HG03354 (cell line): Measurements from ENCODE around the gene IMPG1.

Experiments
- ATAC-seq: cut with Tn5 transposase; IDR thresholded peaks from one replicate; pipeline ENCODE4 v1.9.1; 2021; ENCODE audit warnings: mild to moderate bottlenecking; ENCODE audit not compliant: unreplicated experiment, poor library complexity, severe bottlenecking

Gene IMPG1, protein sequence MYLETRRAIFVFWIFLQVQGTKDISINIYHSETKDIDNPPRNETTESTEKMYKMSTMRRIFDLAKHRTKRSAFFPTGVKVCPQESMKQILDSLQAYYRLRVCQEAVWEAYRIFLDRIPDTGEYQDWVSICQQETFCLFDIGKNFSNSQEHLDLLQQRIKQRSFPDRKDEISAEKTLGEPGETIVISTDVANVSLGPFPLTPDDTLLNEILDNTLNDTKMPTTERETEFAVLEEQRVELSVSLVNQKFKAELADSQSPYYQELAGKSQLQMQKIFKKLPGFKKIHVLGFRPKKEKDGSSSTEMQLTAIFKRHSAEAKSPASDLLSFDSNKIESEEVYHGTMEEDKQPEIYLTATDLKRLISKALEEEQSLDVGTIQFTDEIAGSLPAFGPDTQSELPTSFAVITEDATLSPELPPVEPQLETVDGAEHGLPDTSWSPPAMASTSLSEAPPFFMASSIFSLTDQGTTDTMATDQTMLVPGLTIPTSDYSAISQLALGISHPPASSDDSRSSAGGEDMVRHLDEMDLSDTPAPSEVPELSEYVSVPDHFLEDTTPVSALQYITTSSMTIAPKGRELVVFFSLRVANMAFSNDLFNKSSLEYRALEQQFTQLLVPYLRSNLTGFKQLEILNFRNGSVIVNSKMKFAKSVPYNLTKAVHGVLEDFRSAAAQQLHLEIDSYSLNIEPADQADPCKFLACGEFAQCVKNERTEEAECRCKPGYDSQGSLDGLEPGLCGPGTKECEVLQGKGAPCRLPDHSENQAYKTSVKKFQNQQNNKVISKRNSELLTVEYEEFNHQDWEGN

GRCh38 chr6:76072562-76072961 is at the start of gene IMPG1:
Gene IMPG1 (minus strand): TSS chr6:76072662. CDS start chr6:76072488, 174 bp downstream.
- no peak for ATAC-seq

DNA sequence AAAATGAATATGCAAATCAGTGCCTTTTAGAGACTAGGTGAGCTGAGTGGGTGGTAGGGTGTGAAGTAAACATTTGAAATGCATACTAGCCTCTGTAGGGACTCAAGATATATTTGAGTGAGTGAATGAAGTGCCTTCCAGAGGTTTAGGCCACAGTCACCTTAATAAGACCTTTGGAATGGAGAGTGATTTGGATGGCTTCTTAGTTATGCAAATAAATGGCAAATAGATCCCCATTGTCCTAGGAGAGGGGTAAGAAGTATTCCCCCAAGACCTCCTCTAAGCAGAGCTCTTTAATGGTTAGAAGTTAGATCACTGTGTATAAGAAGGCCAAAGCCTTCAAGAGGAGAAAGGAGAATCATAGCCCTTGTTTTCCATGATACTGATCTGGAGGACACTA is 47.8 kb upstream of the IMPG1 start:
- no peak for ATAC-seq

GRCh38 chr6:76073281-76073680 is 819 bp upstream of the IMPG1 start:
- no peak for ATAC-seq

DNA sequence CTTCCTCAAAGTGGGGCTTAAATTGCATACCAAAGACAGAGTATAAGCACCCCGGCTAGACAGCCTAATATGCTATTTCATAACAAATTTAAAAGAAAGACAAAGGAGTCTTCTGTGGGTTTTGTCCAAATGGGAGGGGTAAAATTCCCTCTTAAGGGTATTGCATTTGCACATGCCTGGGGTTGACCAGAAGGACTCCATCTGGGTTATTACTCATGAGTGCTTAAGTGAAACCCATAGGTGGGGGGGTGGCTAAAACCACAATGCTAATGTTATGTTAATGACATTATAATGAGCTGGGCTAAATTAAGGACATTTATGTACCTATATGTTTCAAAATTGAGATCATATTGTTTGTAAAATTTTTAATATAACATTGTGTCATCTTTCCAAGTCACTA is 15.0 kb downstream of the IMPG1 start:
- ATAC-seq, result no peak

DNA sequence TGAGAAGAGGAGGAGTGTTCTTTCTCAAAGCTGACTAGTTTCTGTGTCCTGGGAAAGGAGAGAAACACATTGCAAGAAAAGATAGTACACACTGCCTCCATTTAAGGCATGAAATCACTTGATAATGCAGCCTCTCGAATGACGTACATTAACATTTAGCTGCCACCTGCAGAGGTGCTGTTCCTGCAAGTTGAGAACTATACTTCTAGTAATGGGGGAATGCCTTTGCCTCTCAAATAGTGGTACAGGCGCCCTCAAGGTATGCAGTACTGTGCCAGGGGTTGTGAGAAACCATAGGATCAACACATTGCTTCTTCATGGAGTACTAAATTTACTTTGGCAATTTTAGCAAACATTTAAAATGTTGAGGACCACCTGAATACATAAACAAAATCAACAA is 20.1 kb downstream of the IMPG1 start:
- no peak for ATAC-seq

- ATAC-seq, result no peak
Measured at GRCh38 chr6:76043690-76044089, 28.8 kb downstream of the IMPG1 start.

DNA sequence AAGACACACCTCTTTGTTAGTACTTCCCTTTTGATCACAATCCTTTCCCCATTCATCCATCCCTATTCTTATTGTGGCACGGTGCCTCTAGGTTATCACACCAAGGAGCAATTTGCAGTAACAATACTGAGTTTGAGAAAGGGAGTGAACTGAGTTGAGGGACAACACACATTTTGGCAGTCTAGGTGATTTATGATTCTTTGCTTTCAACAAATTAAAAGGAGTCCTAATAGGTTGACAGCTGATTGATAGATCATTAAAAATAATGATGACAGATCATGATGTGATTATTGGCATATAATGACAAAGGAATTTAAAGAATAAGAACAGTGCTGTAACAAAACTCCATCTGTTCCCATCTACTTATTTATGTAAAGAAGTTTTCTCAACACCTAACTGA is 36.7 kb downstream of the IMPG1 start:
- ATAC-seq, result no peak

DNA sequence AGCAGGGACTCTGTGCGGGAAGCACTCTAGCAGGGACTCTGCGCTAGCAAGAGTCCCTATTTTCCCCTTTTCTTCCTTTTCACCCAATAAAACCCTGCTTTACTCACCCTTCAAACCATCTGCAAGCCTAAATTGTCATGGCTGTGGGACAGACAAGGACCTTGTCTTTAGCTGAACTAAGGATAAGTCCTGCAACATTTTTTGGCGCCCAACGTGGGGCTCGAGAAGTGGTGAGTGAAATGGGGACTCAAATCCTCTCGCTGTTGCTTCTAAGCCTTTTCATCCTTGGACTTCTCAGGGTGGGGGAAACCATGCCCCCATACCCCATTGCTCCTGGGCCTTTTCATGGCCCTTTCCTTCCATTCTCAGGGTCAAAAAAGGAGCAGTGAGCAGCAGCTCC is 46.4 kb downstream of the IMPG1 start:
- ATAC-seq, result no peak

DNA sequence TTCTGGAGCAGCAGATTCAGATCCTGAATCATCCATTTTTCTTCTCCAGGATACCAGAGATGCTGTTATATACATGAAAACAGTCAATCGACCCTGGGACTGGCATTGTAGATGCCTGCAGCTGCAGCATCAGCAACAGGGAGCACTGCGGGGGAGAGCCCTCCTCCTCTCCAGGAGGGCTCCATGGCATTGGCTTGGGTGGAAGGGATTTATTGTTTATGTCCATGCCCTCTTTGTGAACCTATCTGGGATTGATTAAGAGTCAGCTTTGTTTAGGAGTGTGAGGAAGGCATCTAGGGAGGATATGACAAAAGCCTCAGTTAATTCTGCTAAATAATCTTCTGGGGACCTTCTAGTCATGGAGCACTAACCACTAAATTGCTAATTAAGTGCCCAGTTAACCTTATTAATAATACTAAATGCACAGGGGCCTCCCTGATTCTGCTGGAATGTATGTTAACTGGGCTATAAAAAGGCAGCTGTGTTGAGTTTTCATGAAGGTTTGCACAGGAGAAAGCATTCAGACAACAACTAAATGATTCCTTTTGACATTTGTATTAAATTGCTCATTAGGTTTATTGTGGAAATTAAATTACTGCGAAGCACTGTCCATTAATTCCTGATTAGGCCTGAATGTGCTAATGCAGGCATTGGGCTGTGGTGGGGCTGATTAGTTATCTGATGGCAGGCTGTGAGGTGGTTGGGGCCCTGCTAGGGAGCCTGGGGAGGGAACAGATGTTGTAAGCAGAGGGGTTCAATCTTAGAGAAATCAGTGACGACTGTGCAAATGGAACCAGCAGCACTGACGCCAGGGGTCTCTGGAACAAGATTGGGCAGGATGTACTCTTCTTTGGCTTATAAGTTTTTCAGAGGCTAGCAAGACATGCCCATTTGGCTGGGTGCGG is 57.6 kb downstream of the IMPG1 start:
- no peak for ATAC-seq

DNA sequence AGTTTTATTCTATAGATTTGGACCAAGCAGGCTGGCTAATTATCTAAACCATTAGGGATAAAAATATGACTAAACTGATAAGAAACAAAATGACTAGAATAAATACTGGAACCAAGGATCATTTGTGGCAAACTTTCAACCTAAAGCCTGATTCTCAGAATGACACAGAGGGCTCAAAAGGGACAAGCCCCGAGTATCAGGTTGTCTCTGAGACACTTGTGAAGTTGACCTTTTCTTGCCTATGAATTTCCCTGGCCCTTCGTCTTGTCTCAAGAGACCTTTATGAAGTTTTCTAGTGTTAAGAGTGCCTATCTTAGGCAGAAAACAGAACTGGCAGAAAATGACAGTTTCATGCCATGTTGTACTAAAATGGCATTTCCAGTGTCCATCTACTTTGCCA is 68.3 kb downstream of the IMPG1 start:
- peak; percentile 60 for ATAC-seq

GRCh38 chr6:76003686-76004085 is 68.8 kb downstream of the IMPG1 start:
- ATAC-seq, result no peak

DNA sequence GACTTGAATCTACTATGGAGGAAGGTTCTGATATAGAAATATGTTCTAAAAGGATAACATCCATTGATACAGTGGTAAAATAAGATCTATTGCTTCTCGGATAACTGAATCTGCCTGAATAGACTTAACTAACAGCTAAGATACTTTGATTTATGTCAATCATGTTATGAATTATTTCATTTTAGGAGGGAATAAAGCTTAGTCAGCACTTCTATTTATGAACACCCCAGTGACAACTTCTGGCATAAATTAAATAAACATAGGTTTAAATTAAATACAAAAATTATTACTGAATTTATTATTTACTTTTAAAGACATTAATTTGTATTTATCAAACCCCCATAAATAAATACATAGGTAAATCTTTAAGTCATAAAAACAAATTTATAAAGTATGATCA is 69.3 kb downstream of the IMPG1 start:
- ATAC-seq, result no peak

- no peak for ATAC-seq
Measured at GRCh38 chr6:76000629-76001028, 71.8 kb downstream of the IMPG1 start.

DNA sequence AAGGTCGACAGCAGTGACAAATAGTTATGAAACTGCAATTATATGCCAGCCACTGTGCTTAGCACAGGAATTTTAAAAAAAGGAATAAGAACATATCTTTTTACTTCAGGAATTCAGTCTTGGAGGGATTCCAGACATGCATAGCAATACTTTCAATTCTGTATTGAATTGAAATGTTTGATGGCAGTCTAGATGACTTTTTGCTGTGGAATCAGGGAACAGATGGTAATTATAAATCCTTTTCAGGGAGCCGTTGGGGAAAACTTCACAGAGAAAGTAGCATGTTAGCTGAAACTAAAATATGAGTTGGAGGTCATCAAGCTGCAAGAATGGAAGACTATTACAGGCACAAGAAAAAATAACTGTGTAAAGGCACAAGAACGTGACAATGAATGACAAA is 74.8 kb downstream of the IMPG1 start:
- no peak for ATAC-seq

DNA sequence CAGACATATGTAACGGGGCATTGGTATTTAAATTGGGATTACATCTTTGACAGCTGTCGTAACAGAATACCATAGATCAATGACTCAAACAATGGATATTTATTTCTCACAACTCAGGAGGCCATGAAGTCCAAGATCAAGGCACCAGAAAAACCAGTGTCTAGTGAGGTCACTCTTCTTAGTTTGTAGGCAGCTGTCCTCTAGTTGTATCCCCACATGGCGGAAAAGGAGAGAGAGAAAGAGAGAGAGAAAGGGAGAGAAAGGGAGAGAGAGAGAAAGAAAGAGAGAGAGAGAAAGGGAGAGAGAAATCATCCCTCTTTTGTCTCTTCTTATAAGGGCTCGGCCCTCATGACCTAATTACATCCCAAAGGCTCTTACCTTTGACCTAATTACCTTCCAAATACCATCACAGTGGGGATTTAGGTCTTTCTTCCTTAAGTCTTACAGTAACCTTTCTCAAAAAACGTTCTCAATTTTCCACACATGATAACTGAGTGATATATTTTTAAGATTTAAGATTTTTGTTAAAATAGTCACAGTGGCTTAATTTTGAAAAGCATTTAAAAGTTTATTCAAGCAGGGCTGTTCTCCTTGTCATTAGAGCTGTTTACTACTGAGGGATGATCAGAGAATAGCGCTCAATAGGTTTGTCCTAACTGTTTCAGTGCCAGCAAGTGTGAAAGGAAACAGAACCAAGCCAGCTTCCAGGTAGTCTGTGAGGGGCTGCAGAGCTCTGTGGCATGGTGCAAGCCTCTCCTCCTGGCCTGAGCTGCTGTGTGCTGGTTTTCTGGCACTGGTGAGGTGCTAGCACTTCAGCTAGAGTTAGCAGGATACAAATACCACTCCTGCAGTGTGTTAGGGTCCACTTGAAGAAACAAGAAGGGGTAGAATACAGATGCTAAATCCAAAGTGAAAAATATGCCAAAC is 79.0 kb downstream of the IMPG1 start:
- no peak for ATAC-seq

DNA sequence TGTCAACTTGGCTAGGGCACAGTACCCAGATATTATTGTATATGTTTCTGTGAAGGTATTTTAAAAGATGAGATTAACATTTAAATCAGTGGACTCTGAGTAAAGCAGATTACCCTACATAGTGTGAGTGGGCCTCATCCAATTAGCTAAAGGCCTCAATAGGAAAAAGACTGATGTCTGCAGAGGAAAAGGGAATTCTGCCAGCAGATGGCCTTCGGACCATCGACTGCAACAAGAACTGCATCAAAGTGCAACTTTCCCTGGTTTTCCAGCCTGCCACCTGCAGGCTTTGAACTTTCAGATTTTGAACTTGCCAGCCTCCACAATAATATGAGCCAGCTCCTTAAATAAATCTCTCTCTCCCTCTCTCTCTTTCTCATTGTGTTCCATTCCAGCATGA is 80.5 kb downstream of the IMPG1 start:
- no peak for ATAC-seq

- ATAC-seq, result no peak
Measured at GRCh38 chr6:75986935-75987334, 85.5 kb downstream of the IMPG1 start.

- ATAC-seq, result no peak
Measured at GRCh38 chr6:75975904-75976303, 96.6 kb downstream of the IMPG1 start.

DNA sequence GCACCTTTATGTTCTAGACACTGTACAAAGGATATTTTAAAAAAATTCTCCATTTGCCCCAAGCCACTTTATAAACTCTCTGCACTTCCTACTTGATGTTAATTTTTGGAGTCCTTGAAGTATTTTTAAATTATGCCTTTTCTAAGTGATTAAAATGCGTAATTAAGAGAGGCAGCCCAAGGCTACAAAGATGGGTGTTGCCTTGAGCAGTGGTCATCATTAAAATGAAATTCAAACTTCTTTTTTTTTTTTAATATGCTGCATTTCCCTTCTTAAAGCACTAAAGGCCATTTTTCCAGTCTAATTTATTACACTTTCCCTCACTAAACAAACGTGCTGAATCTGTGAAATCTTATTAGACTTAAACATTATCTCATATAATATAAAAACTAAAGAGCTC is 102.4 kb downstream of the IMPG1 start:
- no peak for ATAC-seq
